Measurements from ENCODE around the gene TTC28. TPM values are rescaled to one million over a fixed set of nuclear protein-coding genes. Genes with fewer than 3 reads are reported as not detected.

The TTC28 gene
- total RNA-seq, 1 experiment from 2014 or later: not detected

DNA sequence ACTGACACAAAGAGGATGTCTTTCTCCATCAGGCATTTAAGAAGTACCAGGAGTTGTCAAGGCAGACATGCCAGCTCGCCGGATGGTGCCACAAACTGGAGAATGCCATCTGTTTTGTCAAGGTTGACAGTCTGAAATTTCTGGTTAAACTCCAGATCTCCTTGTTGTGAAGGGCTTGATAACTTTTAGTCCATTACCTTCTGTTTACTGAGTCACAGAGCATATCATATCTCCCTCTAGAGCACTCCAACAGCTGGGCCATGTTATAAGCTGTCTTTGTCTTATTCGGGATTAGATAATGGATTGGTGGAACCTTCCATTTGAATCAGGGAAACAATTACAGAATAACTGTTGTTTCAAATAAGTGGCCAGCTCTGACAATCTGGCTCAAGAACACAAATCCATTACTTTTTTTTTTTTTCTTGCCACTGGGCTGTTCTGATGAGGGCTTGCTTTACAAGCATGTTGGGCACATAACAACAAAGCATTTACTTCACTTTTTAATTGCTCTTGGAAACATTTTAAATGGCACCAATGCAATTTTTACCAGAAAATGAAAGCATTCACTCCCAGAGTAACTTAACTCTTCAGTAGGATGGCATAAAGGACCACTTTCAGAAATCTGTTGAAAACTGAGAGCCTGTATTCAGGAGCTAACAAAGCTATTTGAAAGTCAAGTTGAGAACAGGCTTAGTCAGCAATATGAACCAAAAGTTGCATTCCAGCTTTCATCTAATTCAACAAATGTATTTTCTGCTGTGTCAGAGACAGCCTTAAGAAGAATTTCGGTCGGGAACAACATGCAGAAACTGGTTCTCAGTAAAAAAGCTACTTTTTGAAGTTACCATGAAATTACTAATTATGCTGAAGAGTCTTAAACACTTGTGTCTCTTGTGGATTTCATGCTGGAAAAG lies 533.0 kb downstream of the TTC28 start:
- H3K4me1 Mint-ChIP-seq (ENCODE audit: insufficient read depth, unreplicated experiment): peaks cover 8% of the 10 kb centered on the region
- BruUV-seq (replicated peaks): no TSS peak
- no peak overlapping the region for H3K27ac Mint-ChIP-seq (ENCODE audit: low read depth, unreplicated experiment)
- intact Hi-C loops (cut with micrococcal nuclease): no loop called here
- no peak for DNase-seq (ENCODE audit: unreplicated experiment)
- TF ChIP-seq, protein P1, sequence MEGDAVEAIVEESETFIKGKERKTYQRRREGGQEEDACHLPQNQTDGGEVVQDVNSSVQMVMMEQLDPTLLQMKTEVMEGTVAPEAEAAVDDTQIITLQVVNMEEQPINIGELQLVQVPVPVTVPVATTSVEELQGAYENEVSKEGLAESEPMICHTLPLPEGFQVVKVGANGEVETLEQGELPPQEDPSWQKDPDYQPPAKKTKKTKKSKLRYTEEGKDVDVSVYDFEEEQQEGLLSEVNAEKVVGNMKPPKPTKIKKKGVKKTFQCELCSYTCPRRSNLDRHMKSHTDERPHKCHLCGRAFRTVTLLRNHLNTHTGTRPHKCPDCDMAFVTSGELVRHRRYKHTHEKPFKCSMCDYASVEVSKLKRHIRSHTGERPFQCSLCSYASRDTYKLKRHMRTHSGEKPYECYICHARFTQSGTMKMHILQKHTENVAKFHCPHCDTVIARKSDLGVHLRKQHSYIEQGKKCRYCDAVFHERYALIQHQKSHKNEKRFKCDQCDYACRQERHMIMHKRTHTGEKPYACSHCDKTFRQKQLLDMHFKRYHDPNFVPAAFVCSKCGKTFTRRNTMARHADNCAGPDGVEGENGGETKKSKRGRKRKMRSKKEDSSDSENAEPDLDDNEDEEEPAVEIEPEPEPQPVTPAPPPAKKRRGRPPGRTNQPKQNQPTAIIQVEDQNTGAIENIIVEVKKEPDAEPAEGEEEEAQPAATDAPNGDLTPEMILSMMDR (IDR thresholded peaks at IDR 0.05; ENCODE audit: unreplicated experiment): no peak
- peaks cover 45% of the 10 kb centered on the region for H3K27me3 Mint-ChIP-seq (ENCODE audit: insufficient read depth, unreplicated experiment)
- POLR2A ChIA-PET: interaction anchor here (0.6 kb wide), 2 partner anchors 54 to 308 kb away, joined by 3 read pairs; no protein-coding TSS in a partner anchor
- CTCF ChIA-PET: interaction anchor here (0.7 to 0.9 kb wide), 3 partner anchors 42 to 825 kb away, joined by 4 to 7 read pairs (median 5); no protein-coding TSS in a partner anchor
- H3K36me3 Mint-ChIP-seq (ENCODE audit: insufficient read depth, unreplicated experiment): no peaks in the 10 kb centered on the region
- H3K9me3 Mint-ChIP-seq (ENCODE audit: unreplicated experiment): no peaks in the 10 kb centered on the region
- no peak overlapping the region for H3K4me3 Mint-ChIP-seq (ENCODE audit: unreplicated experiment)

DNA sequence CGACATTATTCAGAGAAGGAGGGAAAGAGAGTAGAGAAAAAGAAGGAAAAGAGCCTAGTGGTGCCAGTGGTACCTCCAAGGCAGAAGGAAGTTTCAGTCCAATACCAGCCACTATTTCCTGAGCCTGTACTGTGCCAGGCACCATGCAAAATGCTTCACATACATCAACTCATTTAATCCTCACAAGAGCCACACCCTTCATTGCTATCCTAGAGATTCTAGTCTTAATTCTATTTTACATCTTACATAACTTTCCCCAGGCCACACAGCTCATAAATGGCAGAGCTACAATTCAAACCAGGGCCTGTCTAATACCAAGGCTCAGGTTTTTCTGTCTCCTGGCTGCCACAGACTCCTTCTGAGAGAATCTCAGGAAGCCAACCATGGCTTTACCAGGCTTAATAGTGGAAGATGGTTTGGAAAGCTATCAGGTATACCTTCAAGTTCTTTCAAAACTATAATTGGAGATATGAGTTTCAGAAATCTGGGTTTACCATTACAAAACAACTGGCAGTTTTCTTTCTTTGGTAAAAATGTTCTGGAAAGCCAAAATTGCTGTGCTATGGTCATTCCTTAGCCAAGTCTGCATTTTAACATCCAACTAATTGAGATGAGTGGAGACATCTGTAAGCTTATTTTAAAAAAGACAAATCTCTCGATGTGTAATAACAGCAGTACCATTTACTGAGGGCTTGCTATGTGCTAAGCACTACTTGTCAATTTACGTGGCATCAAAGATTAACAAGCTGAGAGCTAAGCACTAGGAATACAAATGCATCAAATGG lies 535.5 kb downstream of the TTC28 start:
- POLR2A ChIA-PET: interaction anchor here (0.6 kb wide), 2 partner anchors 27 to 374 kb away, joined by 3 to 4 read pairs; no protein-coding TSS in a partner anchor
- BruUV-seq (replicated peaks): no TSS peak
- H3K27ac Mint-ChIP-seq (ENCODE audit: low read depth, unreplicated experiment): no peak overlapping the region
- H3K4me3 Mint-ChIP-seq (ENCODE audit: unreplicated experiment): no peak overlapping the region
- DNase-seq (ENCODE audit: unreplicated experiment): no peak
- peaks cover 14% of the 10 kb centered on the region for H3K4me1 Mint-ChIP-seq (ENCODE audit: insufficient read depth, unreplicated experiment)
- no peaks in the 10 kb centered on the region for H3K36me3 Mint-ChIP-seq (ENCODE audit: insufficient read depth, unreplicated experiment)
- intact Hi-C loops (cut with micrococcal nuclease): no loop called here
- TF ChIP-seq, protein P1 (IDR thresholded peaks at IDR 0.05; ENCODE audit: unreplicated experiment): no peak
- CTCF ChIA-PET: interaction anchor here (0.6 to 0.9 kb wide), 2 partner anchors 69 to 95 kb away, joined by 3 read pairs; no protein-coding TSS in a partner anchor
- no peaks in the 10 kb centered on the region for H3K9me3 Mint-ChIP-seq (ENCODE audit: unreplicated experiment)
- H3K27me3 Mint-ChIP-seq (ENCODE audit: insufficient read depth, unreplicated experiment): peaks cover 45% of the 10 kb centered on the region

DNA sequence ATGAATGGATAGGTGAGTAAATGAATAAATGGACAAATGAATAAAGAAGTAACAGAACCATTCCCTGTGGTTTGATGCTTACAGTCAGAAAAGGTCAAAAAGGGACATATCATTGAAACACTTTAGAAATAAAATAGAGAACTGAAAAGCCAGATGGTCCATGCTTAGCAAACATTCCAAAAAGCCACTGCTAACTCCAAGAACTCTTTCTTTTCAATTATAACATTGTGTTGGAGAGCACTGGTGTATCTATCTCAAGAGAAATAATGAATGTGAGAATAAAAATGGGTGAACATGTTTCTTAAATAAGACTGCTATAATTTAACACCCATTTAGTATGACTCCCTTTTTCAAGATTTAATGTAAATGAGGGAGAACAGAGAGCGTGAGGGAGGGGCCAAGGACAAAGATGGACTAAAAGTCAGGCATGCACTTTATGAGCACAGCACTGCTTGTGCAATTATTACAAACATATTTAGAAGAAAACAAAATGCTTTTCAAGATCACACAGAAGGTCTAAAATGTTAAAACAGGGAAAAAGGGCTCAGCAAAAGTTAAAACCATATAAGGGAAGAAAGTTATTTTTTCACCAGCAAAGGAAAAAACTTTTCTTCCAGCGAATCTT lies 536.3 kb downstream of the TTC28 start:
- intact Hi-C loops (cut with micrococcal nuclease): no loop called here
- Mint-ChIP-seq H3K9me3 (ENCODE audit: unreplicated experiment) (no peaks in the 10 kb centered on the region), H3K4me3 (ENCODE audit: unreplicated experiment) (no peak overlapping the region), H3K36me3 (ENCODE audit: insufficient read depth, unreplicated experiment) (no peaks in the 10 kb centered on the region), H3K27me3 (ENCODE audit: insufficient read depth, unreplicated experiment) (peaks cover 45% of the 10 kb centered on the region), H3K4me1 (ENCODE audit: insufficient read depth, unreplicated experiment) (peaks cover 14% of the 10 kb centered on the region), H3K27ac (ENCODE audit: low read depth, unreplicated experiment) (no peak overlapping the region)
- no TSS peak for BruUV-seq (replicated peaks)
- TF ChIP-seq, protein P1 (IDR thresholded peaks at IDR 0.05; ENCODE audit: unreplicated experiment): no peak
- ChIA-PET POLR2A (no interaction called here), CTCF (interaction anchor here (0.7 kb wide), 1 partner anchor 739 kb away, joined by 3 read pairs; no protein-coding TSS in a partner anchor)
- no peak for DNase-seq (ENCODE audit: unreplicated experiment)
